GM19238 (cell line): Measurements from ENCODE around the gene CRIM1.
"Not testable (repeated sequence)": the region's sequence is repeated elsewhere in the genome, so short reads cannot be mapped to it uniquely, and the experiment has no call there.

Experiments used
- DNase-seq: peaks from one replicate; pipeline ENCODE4 v3.0.0; 2011; ENCODE audit warnings: low spot score; ENCODE audit not compliant: insufficient read length

CRIM1 gene

GRCh38 chr2:36355151-36355889, at the start of gene CRIM1:
Gene CRIM1 (plus strand): TSS chr2:36355778. CDS start chr2:36356293, 515 bp downstream.
- DNase-seq: peak; percentile 58

- no peak for DNase-seq
These were observed 48.1 kb upstream of the CRIM1 start for GRCh38 chr2:36307441-36307840.

GRCh38 chr2:36310444-36310843, 45.1 kb upstream of the CRIM1 start:
- DNase-seq: not testable (repeated sequence)

- DNase-seq: no peak
These were observed 37.0 kb upstream of the CRIM1 start for GRCh38 chr2:36318547-36318946.

GRCh38 chr2:36322108-36322507, 33.5 kb upstream of the CRIM1 start:
- no peak for DNase-seq

GRCh38 chr2:36326286-36326685, 29.3 kb upstream of the CRIM1 start:
- no peak for DNase-seq

GRCh38 chr2:36329251-36329650, 26.3 kb upstream of the CRIM1 start:
- DNase-seq: no peak

GRCh38 chr2:36329746-36330472, 25.7 kb upstream of the CRIM1 start:
- DNase-seq: no peak

GRCh38 chr2:36330473-36331395, 24.8 kb upstream of the CRIM1 start:
- DNase-seq: no peak

- no peak for DNase-seq
These were observed 22.1 kb upstream of the CRIM1 start for GRCh38 chr2:36333350-36334012.

GRCh38 chr2:36335597-36335996, 20.0 kb upstream of the CRIM1 start:
- DNase-seq: no peak

GRCh38 chr2:36336321-36336720, 19.3 kb upstream of the CRIM1 start:
- DNase-seq: no peak

GRCh38 chr2:36337354-36337753, 18.2 kb upstream of the CRIM1 start:
- no peak for DNase-seq

GRCh38 chr2:36338124-36338826, 17.3 kb upstream of the CRIM1 start:
- no peak for DNase-seq

- DNase-seq: no peak
These were observed 16.8 kb upstream of the CRIM1 start for GRCh38 chr2:36338827-36339145.

GRCh38 chr2:36339607-36340218, 15.9 kb upstream of the CRIM1 start:
- DNase-seq: no peak

GRCh38 chr2:36343606-36344005, 12.0 kb upstream of the CRIM1 start:
- DNase-seq: no peak

- DNase-seq: no peak
These were observed 6.9 kb upstream of the CRIM1 start for GRCh38 chr2:36348721-36349120.

- DNase-seq: no peak
These were observed 4.3 kb upstream of the CRIM1 start for GRCh38 chr2:36351291-36351690.

- DNase-seq: no peak
These were observed 3.7 kb upstream of the CRIM1 start for GRCh38 chr2:36351736-36352349.
